ENCODE data around the gene HS3ST5. TPM values are rescaled to one million over a fixed set of nuclear protein-coding genes. Genes with fewer than 3 reads are reported as not detected.

The HS3ST5 gene
- total and polyA plus RNA-seq, 9 donors: 0.08 TPM; not detected in 8

DNA sequence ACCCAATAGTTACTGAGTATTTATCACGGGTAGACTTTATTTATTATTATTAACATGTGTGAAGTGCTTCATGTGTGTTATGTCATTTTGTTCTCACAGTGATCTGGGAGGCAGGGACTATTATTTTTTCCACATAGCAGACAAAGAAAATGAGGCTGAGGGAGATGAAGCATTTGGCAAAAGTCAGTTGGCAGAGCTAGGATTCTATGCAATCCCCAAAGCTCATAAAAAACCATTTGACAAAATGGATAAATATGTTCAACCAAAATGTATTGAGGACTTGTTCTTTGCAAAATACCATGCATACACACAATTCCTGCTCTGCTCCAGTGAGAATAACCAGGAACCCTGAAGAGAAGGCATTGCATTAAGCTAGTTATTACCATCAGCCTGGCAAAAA, 184.4 kb downstream of the HS3ST5 start:
- Histone ChIP-seq H3K4me3 (no peak overlapping the region), H3K27me3 (no peaks in the 10 kb centered on the region), H3K9me3 (no peaks in the 10 kb centered on the region), H3K36me3 (no peaks in the 10 kb centered on the region), H3K27ac (no peak overlapping the region), H3K4me1 (ENCODE audit: insufficient read depth) (no peaks in the 10 kb centered on the region)
- no peak for TF ChIP-seq EP300 (IDR thresholded peaks at IDR 0.05)
- no peak for TF ChIP-seq POLR2A (IDR thresholded peaks at IDR 0.05)
- TF ChIP-seq, protein P1, sequence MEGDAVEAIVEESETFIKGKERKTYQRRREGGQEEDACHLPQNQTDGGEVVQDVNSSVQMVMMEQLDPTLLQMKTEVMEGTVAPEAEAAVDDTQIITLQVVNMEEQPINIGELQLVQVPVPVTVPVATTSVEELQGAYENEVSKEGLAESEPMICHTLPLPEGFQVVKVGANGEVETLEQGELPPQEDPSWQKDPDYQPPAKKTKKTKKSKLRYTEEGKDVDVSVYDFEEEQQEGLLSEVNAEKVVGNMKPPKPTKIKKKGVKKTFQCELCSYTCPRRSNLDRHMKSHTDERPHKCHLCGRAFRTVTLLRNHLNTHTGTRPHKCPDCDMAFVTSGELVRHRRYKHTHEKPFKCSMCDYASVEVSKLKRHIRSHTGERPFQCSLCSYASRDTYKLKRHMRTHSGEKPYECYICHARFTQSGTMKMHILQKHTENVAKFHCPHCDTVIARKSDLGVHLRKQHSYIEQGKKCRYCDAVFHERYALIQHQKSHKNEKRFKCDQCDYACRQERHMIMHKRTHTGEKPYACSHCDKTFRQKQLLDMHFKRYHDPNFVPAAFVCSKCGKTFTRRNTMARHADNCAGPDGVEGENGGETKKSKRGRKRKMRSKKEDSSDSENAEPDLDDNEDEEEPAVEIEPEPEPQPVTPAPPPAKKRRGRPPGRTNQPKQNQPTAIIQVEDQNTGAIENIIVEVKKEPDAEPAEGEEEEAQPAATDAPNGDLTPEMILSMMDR (IDR thresholded peaks at IDR 0.05): no peak
- DNase-seq: no peak
- WGBS, 3 donors: 66 to 80% (median 70%) methylated on average over 1 of the region's 1 CpG
- intact Hi-C loops (cut with DNase I): no loop called here

- 70 to 86% (median 71%) methylated on average over 2 of the region's 2 CpGs for WGBS, 3 donors
- no peak overlapping the region for H3K27ac ChIP-seq
- TF ChIP-seq EP300 (IDR thresholded peaks at IDR 0.05) (no peak), POLR2A (IDR thresholded peaks at IDR 0.05) (no peak)
- TF ChIP-seq, protein P1 (IDR thresholded peaks at IDR 0.05): no peak
- H3K27me3 ChIP-seq: no peaks in the 10 kb centered on the region
- DNase-seq: no peak
- intact Hi-C loops (cut with DNase I): no loop called here
- H3K4me1 ChIP-seq (ENCODE audit: insufficient read depth): no peaks in the 10 kb centered on the region
- no peak overlapping the region for H3K4me3 ChIP-seq
- H3K36me3 ChIP-seq: no peaks in the 10 kb centered on the region
- no peaks in the 10 kb centered on the region for H3K9me3 ChIP-seq
Observed at GRCh38 chr6:114157848-114158247, 185.0 kb downstream of the HS3ST5 start.

GRCh38 chr6:114155763-114156162, 187.1 kb downstream of the HS3ST5 start:
- 32 to 55% (median 47%) methylated on average over 3 of the region's 3 CpGs for WGBS, 3 donors
- Histone ChIP-seq H3K9me3 (no peaks in the 10 kb centered on the region), H3K4me1 (ENCODE audit: insufficient read depth) (no peaks in the 10 kb centered on the region), H3K27me3 (no peaks in the 10 kb centered on the region), H3K4me3 (no peak overlapping the region), H3K27ac (no peak overlapping the region), H3K36me3 (no peaks in the 10 kb centered on the region)
- TF ChIP-seq POLR2A (IDR thresholded peaks at IDR 0.05): no peak
- TF ChIP-seq EP300 (IDR thresholded peaks at IDR 0.05): no peak
- TF ChIP-seq, protein P1 (IDR thresholded peaks at IDR 0.05): no peak
- DNase-seq: no peak
- intact Hi-C loops (cut with DNase I): no loop called here

DNA sequence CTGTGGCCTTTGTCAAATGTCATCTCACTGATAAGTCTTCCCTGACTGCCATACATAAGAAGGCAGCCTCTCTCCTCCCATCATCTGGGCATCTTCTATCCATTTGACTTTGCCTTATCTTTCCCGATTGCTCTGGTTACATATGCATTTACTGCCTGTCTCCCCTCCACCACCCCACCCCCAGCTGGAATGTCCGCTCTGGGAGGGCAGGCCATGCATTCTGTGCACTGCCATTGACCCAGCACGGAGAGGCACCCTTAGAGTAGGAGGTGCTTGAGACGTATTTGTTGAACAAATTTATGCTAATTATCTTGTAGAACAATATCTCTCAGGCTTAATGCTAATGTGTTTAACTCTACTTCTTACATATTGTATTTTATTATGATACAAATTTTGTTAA, 188.0 kb downstream of the HS3ST5 start:
- no peaks in the 10 kb centered on the region for H3K27me3 ChIP-seq
- TF ChIP-seq, protein P1 (IDR thresholded peaks at IDR 0.05): no peak
- no peak for TF ChIP-seq POLR2A (IDR thresholded peaks at IDR 0.05)
- no peak for TF ChIP-seq EP300 (IDR thresholded peaks at IDR 0.05)
- DNase-seq: no peak
- H3K9me3 ChIP-seq: no peaks in the 10 kb centered on the region
- H3K27ac ChIP-seq: no peak overlapping the region
- intact Hi-C loops (cut with DNase I): no loop called here
- no peaks in the 10 kb centered on the region for H3K36me3 ChIP-seq
- no peaks in the 10 kb centered on the region for H3K4me1 ChIP-seq (ENCODE audit: insufficient read depth)
- no peak overlapping the region for H3K4me3 ChIP-seq
- 76 to 82% (median 79%) methylated on average over 4 of the region's 4 CpGs for WGBS, 3 donors

All from ovary (tissue), 9 donors.